Spinal cord (tissue), 10 donors: ENCODE data around the gene NTNG2. TPM values are rescaled to one million over a fixed set of nuclear protein-coding genes. Genes with fewer than 3 reads are reported as not detected.

ENCODE experiments used
- DNase-seq, 6 donors: peaks; one replicate each; pipeline versions ENCODE4 v3.0.0 to v3.0.0-alpha.2; 2013 to 2015; ENCODE audit warnings: low spot score in 6 of 6, low read depth in 4 of 6
- H3K27ac ChIP-seq: one replicate; pipeline ENCODE4 v1.5.1; 2013; ENCODE audit warnings: low read depth, low read length, control low read depth
- H3K27me3 ChIP-seq: one replicate; pipeline ENCODE4 v1.6.1; 2013; ENCODE audit warnings: low read length; ENCODE audit not compliant: control insufficient read depth, insufficient read depth
- H3K36me3 ChIP-seq: one replicate; pipeline ENCODE4 v1.6.1; 2013; ENCODE audit warnings: low read length; ENCODE audit not compliant: control insufficient read depth, insufficient read depth
- H3K4me1 ChIP-seq: one replicate; pipeline ENCODE4 v1.6.1; 2013; ENCODE audit warnings: low read length; ENCODE audit not compliant: control insufficient read depth, insufficient read depth
- H3K4me3 ChIP-seq: one replicate; pipeline ENCODE4 v1.5.1; 2013; ENCODE audit warnings: low read depth, low read length, control low read depth
- H3K9me3 ChIP-seq: one replicate; pipeline ENCODE4 v1.6.1; 2013; ENCODE audit warnings: low read length; ENCODE audit not compliant: control insufficient read depth, insufficient read depth
- WGBS: methylation state at CpG from one replicate; pipeline ENCODE4 v1.1.5; 2013; ENCODE audit warnings: missing lambda C conversion rate; ENCODE audit not compliant: insufficient coverage; 5-methylcytosine and 5-hydroxymethylcytosine counted together
- polyA plus RNA-seq, 2 donors: library from polyadenylated mRNA; unstranded; fragments of 120-200 nt; gene quantifications; one replicate each; pipeline ENCODE4 v1.2.1, GENCODE V29; 2013; ENCODE audit not compliant: insufficient read length in 2 of 2
- total RNA-seq, 2 donors: library from RNA; depleted of rRNA in 1 of 2; stranded (reverse); fragments of 120-200 nt in 1 of 2; fragments of >200 nt in 1 of 2; gene quantifications; one replicate each; pipeline versions ENCODE4 v1.2.3 to v1.2.4, GENCODE V29; 2013 to 2014
- donor health status: healthy.

NTNG2 gene
- total and polyA plus RNA-seq, 4 donors: 5.4 to 23.0 (median 10.9) TPM

- Histone ChIP-seq H3K27ac (no peak overlapping the region), H3K27me3 (peaks cover 33% of the 10 kb centered on the region), H3K4me1 (peaks cover 46% of the 10 kb centered on the region), H3K9me3 (no peaks in the 10 kb centered on the region), H3K36me3 (no peaks in the 10 kb centered on the region), H3K4me3 (peak overlapping the region; percentile 52)
- WGBS: under 1% methylated on average over 75 of the region's 81 CpGs
- DNase-seq: peak in 2 of 6 donors; percentile 46 to 64
Measured at GRCh38 chr9:132241840-132242620, 80.2 kb downstream of the NTNG2 start.

- H3K9me3 ChIP-seq: no peaks in the 10 kb centered on the region
- WGBS: 20% methylated on average over 15 of the region's 18 CpGs
- peaks cover 33% of the 10 kb centered on the region for H3K27me3 ChIP-seq
- H3K4me1 ChIP-seq: peaks cover 46% of the 10 kb centered on the region
- no peaks in the 10 kb centered on the region for H3K36me3 ChIP-seq
- no peak overlapping the region for H3K27ac ChIP-seq
- DNase-seq: peak in 1 of 6 donors; percentile 42
- peak overlapping the region; percentile 52 for H3K4me3 ChIP-seq
Measured at GRCh38 chr9:132242621-132243155, 80.8 kb downstream of the NTNG2 start.

GRCh38 chr9:132243156-132244074 is 81.6 kb downstream of the NTNG2 start:
- Histone ChIP-seq H3K27ac (no peak overlapping the region), H3K4me1 (peaks cover 46% of the 10 kb centered on the region), H3K9me3 (no peaks in the 10 kb centered on the region), H3K27me3 (peaks cover 33% of the 10 kb centered on the region), H3K36me3 (no peaks in the 10 kb centered on the region), H3K4me3 (no peak overlapping the region)
- DNase-seq: no peak
- 81% methylated on average over 16 of the region's 19 CpGs for WGBS

GRCh38 chr9:132244582-132245455 is 83.0 kb downstream of the NTNG2 start:
- Histone ChIP-seq H3K4me1 (peaks cover 45% of the 10 kb centered on the region), H3K9me3 (no peaks in the 10 kb centered on the region)
- no peak for DNase-seq

GRCh38 chr9:132245465-132245864 is 83.6 kb downstream of the NTNG2 start:
- Histone ChIP-seq H3K27me3 (peaks cover 33% of the 10 kb centered on the region), H3K4me1 (peaks cover 39% of the 10 kb centered on the region), H3K4me3 (no peak overlapping the region), H3K9me3 (no peaks in the 10 kb centered on the region), H3K36me3 (no peaks in the 10 kb centered on the region), H3K27ac (no peak overlapping the region)
- WGBS: 89% methylated on average over 5 of the region's 9 CpGs
- no peak for DNase-seq

More at GRCh38 chr9:132244582-132245455, 83.0 kb downstream of the NTNG2 start:
- H3K36me3 ChIP-seq: no peaks in the 10 kb centered on the region
- peaks cover 33% of the 10 kb centered on the region for H3K27me3 ChIP-seq
- no peak overlapping the region for H3K4me3 ChIP-seq
- H3K27ac ChIP-seq: peak overlapping the region; percentile 33
- 52% methylated on average over 18 of the region's 19 CpGs for WGBS

GRCh38 chr9:132247942-132248341 is 86.1 kb downstream of the NTNG2 start:
- Histone ChIP-seq H3K36me3 (no peaks in the 10 kb centered on the region), H3K27me3 (peaks cover 22% of the 10 kb centered on the region), H3K9me3 (no peaks in the 10 kb centered on the region), H3K4me3 (no peak overlapping the region), H3K27ac (no peak overlapping the region), H3K4me1 (peaks cover 18% of the 10 kb centered on the region)
- no peak for DNase-seq
- 80% methylated on average over 2 of the region's 8 CpGs for WGBS

GRCh38 chr9:132249123-132249522 is 87.3 kb downstream of the NTNG2 start:
- H3K4me1 ChIP-seq: peaks cover 15% of the 10 kb centered on the region
- H3K9me3 ChIP-seq: no peaks in the 10 kb centered on the region
- 64% methylated on average over 5 of the region's 6 CpGs for WGBS
- no peak for DNase-seq
- H3K27me3 ChIP-seq: peaks cover 11% of the 10 kb centered on the region
- no peaks in the 10 kb centered on the region for H3K36me3 ChIP-seq
- no peak overlapping the region for H3K4me3 ChIP-seq
- H3K27ac ChIP-seq: no peak overlapping the region

- 86% methylated on average over 4 of the region's 8 CpGs for WGBS
- DNase-seq: no peak
Measured at GRCh38 chr9:132249690-132250089, 87.8 kb downstream of the NTNG2 start.

More at GRCh38 chr9:132249690-132250089, 87.8 kb downstream of the NTNG2 start:
- Histone ChIP-seq H3K4me1 (peaks cover 15% of the 10 kb centered on the region), H3K27me3 (peaks cover 8% of the 10 kb centered on the region), H3K4me3 (no peak overlapping the region), H3K36me3 (no peaks in the 10 kb centered on the region), H3K27ac (no peak overlapping the region), H3K9me3 (no peaks in the 10 kb centered on the region)
